GM10248 (cell line): Measurements from ENCODE around the gene ZNF280C.

ENCODE experiments used
- CTCF ChIA-PET: fragments of 300-600 bp; sonication (Branson Sonifier 250); formaldehyde crosslinking; extraction: SDS; loops from one replicate; lab custom pipeline; 2021; ENCODE audit warnings: antibody characterized with exemption; lab: Yijun Ruan, JAX
- POLR2A ChIA-PET: fragments of 350-650 bp; sonication (Branson Sonifier 250); formaldehyde crosslinking; extraction: SDS; loops from one replicate; lab custom pipeline; 2020; ENCODE audit warnings: antibody characterized with exemption; lab: Yijun Ruan, JAX
- DNase-seq: peaks from one replicate; pipeline ENCODE4 v3.0.0; 2012; ENCODE audit errors: extremely low spot score
- CTCF ChIP-seq: IDR thresholded peaks from 2 replicates; pipeline ENCODE4 v1.5.1; 2012; ENCODE audit warnings: mild to moderate bottlenecking, low read depth; ENCODE audit errors: extremely low read depth, missing control alignments, control extremely low read depth

ZNF280C gene

GRCh38 chrX:130165181-130165702 lies 103.5 kb downstream of the ZNF280C start:
- DNase-seq, result no peak
- ChIA-PET CTCF (interaction anchor here (0.9 to 1.1 kb wide), 2 partner anchors 44 to 104 kb away, joined by 3 to 5 read pairs; no protein-coding TSS in a partner anchor), POLR2A (interaction anchor here (1.0 kb wide), 1 partner anchor 11 kb away, joined by 4 read pairs; no protein-coding TSS in a partner anchor)
- TF ChIP-seq CTCF, result no peak

DNA sequence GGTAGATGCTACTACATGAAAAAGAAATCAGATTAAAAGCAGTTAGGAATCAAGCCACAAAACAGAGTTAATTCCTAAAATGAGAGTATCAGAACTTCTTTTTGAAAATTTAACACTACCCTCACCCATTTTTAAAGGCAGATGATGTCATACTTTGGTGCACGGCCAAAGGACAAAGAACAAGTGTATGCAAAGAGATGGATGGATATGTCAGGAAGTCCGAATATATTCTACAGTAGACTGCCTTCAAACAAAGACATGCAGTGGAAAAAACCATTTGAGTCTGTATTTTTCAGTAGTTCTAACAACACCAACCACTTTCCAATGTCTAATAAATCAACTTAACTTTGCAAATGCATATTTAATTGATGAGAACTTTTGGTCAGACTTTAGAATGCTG lies 105.3 kb downstream of the ZNF280C start:
- ChIA-PET POLR2A (no interaction called here), CTCF (no interaction called here)
- DNase-seq, result no peak
- TF ChIP-seq CTCF, result no peak

DNA sequence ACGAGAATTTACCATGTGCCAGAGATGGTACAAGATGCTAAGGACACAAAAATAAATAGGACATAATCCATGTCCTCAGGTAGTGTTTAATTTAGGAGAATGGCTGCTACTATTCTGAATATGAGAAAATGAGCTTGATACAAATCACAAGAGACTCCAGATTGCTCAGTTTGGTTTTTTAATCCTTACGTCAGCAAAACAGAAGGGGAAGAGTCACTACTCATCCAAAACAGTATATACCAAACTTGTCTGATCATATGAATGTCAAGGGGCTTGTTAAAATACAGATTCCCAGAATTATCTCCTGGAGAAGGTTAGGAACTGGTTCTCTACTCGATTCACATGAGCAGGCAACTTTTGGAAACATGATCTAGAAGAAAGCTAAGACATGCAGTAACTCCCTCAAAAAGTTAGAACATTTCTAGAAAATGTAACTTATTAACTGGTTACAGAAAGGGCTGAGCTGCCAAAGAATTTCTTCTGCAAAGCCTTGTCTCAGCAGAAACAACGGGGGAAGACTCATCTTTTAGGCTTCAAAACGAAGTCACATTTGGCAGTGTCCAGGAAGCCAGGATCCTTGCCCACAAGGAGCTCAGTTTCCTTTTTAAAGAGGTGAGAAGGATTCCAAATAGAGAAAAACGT lies 106.5 kb downstream of the ZNF280C start:
- DNase-seq, result no peak
- POLR2A ChIA-PET, result no interaction called here
- CTCF ChIA-PET, result interaction anchor here (1.2 kb wide), 1 partner anchor 8 kb away, joined by 4 read pairs; no protein-coding TSS in a partner anchor
- no peak for TF ChIP-seq CTCF

GRCh38 chrX:130159776-130160175 lies 108.9 kb downstream of the ZNF280C start:
- CTCF ChIA-PET, result interaction anchor here (1.9 kb wide), 1 partner anchor 39 kb away, joined by 6 read pairs; no protein-coding TSS in a partner anchor
- POLR2A ChIA-PET, result no interaction called here
- TF ChIP-seq CTCF, result no peak
- DNase-seq, result no peak

DNA sequence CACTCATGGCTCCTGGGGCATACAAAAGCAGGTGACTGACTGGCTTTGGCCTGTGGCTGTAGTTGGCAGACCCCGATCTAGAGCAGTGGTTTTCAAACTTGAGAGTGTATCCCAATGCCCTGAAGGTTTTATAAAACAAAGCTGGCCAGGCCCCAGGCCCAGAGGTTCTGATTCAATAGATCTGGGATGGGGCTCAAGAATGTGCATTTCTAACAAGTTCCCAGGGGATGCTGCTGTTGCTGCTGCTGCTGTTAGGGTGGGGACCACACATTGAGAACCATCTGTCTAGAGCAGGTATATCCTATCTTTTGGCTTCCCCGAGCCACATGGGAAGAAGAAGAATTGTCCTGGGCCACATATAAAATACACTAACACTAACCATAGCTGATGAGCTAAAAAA lies 110.4 kb downstream of the ZNF280C start:
- POLR2A ChIA-PET, result no interaction called here
- CTCF ChIA-PET, result interaction anchor here (1.9 kb wide), 1 partner anchor 38 kb away, joined by 6 read pairs; no protein-coding TSS in a partner anchor
- no peak for DNase-seq
- no peak for TF ChIP-seq CTCF

- CTCF ChIA-PET, result interaction anchor here (0.6 kb wide), 1 partner anchor 14 kb away, joined by 3 read pairs; no protein-coding TSS in a partner anchor
- POLR2A ChIA-PET, result no interaction called here
- no peak for DNase-seq
- TF ChIP-seq CTCF, result no peak
Measured at GRCh38 chrX:130155564-130155963, 113.1 kb downstream of the ZNF280C start.
